ENCODE results near the gene MTFMT.
"Not testable (repeated sequence)": the region's sequence is repeated elsewhere in the genome, so short reads cannot be mapped to it uniquely, and the experiment has no call there.

MTFMT gene

DNA sequence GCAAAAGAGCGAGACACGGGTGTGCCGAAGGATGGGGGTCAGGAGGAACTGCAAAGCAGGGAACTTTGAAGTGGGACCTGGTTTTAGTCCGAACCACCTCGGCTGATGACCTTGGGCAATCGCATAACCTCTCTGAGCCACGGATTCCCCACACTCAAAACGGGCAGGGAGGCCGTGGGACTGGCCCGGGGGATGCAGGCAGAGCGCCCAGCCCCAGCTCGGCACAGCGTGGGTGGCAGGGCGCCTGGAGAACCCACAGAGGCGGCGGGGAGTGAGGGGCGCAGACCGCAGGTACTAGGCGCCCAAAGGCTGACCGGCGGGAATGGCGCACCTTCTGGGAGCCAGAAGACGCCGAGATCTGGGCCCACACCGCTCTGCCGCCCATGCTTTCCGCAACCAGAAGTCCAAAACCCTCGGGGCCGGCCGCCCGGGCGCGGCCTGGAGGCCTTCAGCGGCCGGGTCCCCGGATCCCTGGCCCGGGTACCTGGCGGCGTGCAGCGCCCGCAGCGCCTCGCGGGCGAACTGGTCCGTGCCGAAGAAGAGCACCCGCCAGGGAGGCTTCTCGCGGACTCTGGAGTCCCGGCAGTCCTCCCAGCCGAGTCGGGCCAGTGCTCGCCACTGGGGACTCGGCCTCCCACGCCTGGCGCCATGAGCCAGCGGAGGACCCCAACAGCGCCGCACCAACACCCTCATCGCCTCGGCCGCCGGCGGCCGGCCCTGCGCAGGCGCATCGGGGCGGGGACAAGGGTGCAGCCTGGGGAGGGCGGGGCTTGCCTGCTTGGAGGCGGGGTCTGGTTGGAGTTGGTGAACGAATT lies at the start of gene MTFMT:
TSS of gene MTFMT (minus strand) at position 719 of the 815 bp plus-strand sequence. CDS start at position 693, 26 bp downstream.
- DNase-seq: peak; percentile 94

DNA sequence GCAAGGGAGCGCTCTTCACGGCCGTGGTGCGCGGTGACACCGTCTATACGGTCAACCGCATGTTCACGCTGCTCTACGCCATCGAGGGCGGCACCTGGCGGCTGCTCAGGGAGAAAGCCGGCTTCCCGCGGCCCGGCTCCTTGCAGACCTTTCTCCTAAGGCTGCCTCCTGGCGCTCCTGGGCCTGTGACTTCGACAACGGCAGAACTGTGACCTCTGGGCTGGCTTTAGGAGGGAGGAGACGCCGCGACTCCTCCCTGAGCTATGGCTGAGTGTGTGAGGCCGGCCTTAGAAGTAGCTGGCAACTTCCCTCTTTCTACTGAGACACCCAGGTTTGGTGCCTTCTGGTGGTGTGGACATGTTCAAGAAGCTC lies 48.5 kb upstream of the MTFMT start:
- DNase-seq: peak; percentile 71

DNA sequence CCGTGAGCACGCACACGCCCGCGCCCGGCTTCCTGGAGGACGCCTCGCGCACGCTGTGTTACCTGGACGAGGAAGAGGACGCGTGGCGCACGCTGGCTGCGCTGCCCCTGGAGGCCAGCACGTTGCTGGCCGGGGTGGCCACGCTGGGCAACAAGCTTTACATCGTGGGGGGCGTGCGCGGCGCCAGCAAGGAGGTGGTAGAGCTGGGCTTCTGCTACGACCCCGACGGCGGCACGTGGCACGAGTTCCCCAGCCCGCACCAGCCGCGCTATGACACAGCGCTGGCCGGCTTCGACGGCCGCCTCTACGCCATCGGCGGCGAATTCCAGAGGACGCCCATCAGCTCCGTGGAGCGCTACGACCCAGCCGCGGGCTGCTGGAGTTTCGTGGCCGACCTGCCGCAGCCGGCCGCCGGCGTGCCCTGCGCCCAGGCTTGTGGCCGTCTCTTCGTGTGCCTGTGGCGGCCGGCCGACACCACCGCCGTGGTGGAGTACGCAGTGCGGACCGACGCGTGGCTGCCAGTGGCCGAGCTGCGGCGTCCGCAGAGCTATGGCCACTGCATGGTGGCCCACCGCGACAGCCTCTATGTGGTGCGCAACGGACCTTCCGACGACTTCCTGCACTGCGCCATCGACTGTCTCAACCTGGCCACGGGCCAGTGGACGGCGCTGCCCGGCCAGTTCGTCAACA lies 48.0 kb upstream of the MTFMT start:
- DNase-seq: no peak

DNA sequence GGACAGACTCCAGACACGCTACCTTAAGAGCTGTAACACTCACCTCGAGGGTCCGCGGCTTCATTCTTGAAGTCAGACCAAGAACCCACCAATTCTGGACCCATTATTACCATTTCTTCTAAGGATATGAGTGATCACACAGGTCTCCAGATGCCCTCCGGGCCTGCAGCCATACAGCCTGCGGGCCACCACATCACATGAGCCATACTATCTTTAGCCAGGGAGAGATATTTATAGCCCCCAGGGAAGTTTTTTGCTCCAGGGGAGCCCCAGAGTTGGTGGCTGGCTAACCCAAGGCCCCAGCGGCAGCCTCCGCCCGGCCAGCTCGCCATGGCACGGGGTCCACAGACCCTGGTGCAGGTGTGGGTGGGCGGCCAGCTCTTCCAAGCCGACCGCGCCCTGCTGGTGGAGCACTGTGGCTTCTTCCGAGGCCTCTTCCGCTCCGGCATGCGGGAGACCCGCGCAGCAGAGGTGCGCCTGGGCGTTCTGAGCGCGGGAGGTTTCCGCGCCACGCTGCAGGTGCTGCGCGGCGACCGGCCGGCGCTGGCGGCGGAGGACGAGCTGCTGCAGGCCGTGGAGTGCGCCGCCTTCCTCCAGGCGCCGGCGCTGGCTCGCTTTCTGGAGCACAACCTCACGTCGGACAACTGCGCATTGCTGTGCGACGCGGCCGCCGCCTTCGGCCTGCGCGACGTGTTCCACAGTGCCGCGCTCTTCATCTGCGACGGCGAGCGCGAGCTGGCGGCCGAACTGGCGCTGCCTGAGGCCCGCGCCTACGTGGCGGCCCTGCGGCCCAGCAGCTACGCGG lies 47.2 kb upstream of the MTFMT start, which contains the start of gene KBTBD13:
TSS of gene KBTBD13 (plus strand) at position 261 of the 805 bp plus-strand sequence. CDS start at position 331, 70 bp downstream.
- no peak for DNase-seq

- DNase-seq: not testable (repeated sequence)
Measured at GRCh38 chr15:65075607-65076395, 46.4 kb upstream of the MTFMT start.

DNA sequence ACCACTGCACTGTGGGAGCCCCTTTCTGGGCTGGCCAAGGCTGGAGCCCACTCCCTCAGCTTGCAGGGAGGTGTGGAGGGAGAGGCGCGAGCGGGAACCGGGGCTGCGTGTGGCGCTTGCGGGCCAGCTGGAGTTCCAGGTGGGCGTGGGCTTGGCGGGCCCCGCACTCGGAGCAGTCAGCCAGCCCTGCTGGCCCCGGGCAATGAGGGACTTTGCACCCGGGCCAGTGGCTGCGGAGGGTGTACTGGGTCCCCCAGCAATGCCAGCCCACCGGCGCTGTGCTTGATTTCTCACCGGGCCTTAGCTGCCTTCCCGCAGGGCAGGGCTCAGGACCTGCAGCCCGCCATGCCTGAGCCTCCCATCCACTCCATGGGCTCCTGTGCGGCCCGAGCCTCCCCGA lies 45.5 kb upstream of the MTFMT start:
- DNase-seq: not testable (repeated sequence)

- DNase-seq: no peak
Measured at GRCh38 chr15:65072617-65073016, 43.2 kb upstream of the MTFMT start.

- peak; percentile 74 for DNase-seq
Measured at GRCh38 chr15:65072027-65072426, 42.6 kb upstream of the MTFMT start.

DNA sequence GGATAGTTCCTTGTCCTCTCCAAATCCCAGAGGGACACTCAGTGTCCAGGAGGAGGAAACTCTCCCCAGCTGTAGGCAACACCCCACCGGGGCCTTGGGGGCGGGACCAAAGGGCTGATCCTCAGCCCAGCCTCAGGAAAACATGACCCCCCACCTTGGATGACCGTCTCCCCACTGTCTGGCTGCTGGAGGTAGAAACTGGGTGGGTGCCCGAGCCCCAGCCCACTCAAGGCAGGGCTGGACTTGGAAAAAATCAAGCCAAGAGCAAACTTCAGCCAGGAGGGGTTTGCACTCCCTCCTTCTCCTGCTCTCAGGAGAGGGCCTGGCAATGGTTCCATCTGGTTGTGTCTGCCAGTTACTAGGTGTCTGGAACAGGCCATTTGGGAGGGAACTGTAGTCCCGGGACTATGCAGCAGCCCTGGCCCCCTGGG lies 42.0 kb upstream of the MTFMT start:
- DNase-seq: peak; percentile 75

GRCh38 chr15:65069779-65070546 lies 40.5 kb upstream of the MTFMT start:
- no peak for DNase-seq

DNA sequence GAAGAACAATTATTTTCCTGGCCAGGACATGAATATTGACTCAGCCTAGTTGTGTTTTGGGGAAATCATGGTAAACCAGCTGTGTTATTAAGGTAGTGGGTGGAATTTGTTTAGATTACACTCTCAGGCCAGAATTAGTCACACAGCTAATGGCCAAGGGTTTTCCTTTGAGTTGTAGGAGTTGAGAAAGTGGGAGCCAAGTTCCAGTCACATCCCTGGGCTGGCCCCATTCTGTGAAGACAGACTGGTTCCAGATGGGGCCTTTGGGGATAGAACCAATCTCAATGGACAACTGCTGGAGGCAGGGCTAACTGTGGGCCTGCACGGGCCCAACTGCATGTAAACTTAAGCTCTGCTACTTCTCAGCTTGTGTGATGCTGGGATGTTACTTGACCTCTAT lies 39.7 kb upstream of the MTFMT start:
- DNase-seq: peak; percentile 54

GRCh38 chr15:65068403-65068788 lies 39.0 kb upstream of the MTFMT start:
- no peak for DNase-seq

DNA sequence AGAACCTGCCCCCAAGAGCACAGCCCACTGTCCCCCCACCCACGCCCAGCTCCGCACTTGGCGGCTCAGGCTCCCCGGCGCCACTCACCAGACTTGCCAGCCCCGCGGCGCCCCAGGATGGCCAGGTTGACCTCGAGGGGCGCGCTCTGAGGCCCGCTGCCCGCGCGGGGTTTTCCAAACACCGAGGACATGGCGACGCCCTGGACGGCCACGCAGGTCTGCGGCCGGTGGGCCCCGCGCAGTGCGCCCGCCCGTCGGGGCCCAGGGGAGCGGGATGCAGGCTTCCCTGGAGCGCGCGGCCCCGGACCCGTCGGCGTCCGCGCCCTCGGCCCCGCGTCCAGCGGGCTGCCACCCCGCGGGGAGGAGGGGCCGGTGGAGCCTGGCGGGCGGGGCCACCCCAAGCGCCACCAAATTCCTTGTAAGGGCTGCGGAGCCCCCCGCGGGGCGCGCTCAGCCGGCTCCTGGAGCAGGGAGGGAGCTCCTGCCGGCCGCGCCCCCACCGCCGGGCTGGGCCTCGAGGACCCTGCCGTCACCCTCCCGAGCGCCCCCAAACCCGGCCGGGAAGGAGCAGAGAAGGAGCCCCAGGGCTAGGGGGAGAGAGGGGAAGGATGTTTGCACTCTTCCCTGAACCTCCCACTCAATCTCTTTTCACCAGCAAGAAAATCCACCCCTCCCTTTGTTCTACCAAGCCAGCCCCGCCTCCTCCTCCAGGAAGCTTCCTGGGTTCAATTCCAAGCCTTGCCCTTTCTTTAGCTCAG lies 38.4 kb upstream of the MTFMT start, which contains the start of gene RASL12:
TSS of gene RASL12 (minus strand) at position 347 of the 758 bp plus-strand sequence. CDS start at position 191, 156 bp downstream.
- DNase-seq: peak; percentile 47

- no peak for DNase-seq
Measured at GRCh38 chr15:65067317-65067644, 37.8 kb upstream of the MTFMT start.

DNA sequence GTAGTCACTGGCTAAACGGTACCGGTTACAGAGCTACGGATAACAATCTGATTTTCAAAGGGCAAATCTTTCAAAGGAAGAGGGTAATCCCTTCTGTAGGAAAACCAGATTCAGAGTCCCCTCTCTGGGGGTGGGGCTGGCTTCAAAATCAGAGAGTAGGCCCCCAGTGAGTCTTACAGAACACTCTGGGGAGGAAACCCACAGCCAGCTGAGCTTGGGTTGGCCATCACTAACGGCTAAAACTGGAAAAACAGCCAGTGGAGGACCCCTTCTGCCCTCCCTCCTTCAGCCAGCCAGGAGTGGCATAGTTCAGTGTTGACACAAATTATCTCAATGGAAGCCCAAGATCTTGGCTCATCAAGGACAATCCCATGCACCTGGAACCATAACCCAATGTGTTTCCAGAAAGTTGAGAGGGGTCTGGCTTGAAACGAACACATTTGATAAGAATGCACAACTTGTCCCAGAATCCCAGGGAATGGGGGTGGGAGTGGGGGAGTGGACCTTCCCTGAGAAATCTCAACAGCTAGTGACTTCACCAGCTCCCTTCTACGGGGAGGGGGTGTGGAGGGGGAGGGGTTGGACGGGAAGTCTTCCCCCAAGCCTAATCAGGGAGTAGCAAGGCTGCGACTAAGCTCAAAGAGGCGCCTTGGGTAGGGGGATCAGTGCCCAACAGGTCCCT lies 37.3 kb upstream of the MTFMT start:
- DNase-seq: peak; percentile 66

DNA sequence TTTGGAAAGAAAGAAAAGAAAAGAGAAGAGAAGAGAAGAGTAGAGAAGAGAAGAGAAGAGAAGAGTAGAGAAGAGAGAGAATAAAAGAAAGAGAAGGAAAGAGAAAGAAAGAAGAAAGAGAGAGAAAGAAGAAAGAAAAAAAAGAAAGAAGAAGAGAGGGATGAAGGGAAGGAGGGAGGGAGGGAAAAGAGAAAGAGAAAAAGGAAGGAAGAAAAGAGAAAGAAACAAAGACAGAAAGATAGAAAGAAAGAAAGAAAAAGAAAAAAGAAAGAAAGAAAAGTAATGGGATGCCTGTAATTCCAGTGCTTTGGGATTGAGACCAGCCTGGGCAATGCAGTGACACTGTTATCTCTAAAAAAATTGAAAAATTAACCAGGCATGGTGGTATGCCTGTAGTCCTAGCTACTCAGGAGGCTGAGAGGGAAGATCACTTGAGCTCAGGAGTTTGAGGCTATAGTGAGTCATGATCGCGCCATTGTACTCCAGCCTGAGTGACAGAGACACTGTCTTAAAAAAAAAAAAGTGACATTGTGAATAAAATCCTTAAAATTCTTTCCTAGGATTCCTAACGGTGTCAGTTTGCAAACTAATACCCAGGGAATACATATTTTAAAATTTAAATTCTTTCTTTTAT lies 36.7 kb upstream of the MTFMT start:
- DNase-seq: no peak

DNA sequence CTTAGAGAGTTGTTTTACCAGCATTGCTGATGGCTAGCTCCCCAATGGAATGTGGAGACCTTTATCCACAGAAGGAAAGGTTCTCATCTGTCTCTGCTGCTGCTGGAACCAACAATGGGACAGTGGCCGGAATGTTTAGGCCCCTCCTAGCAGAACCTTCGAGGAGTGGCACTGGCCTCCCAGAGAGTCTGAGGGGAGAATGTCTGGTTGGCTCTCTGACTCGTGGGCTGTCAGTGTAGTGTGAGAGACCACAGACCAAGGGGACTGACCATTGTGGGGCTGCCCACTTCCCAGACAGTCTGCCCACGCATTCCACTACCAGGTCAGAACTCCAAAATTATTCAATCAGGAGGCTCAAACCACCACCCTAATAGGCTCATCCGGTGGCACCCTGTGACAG lies 33.3 kb upstream of the MTFMT start:
- no peak for DNase-seq

GRCh38 chr15:65062061-65062460 lies 32.6 kb upstream of the MTFMT start:
- DNase-seq: no peak

DNA sequence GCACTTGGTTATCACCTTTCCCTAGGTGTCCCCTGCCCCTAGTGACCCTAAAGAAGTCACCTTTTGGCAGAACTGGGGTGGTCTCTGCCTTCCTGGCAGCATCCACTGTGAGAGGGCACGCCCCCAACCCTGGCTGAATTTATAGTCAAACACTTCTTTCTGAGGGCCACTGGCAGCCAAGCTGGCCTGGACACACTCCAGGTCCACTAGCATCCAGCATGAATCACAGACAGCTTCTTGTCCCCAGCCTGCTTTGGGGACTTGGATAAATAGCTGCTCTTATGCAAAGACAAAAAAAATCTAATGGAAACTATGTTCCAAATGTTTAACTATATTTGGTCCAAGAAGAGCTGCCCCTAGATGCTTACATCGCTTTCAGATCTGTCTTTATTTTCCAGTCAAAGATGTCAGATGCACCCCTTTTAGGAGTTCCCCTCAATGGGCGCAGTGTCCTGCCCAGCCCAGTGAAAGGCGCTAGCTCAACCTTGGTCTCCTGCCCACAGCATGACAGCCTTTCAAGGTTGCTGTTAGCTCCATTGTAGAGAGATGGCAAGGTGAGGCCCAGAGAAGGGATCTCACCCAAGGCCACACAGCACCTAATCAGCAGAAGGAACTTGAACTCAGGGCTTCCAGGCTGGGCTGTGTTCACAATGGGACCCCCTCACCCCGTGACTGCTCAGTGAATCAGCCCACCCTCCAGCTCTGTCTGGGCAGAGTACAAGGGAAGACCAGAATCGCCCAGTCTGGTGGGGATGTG lies 31.4 kb upstream of the MTFMT start:
- DNase-seq: no peak

Data from right hindlimb (tissue), 1 donor.